Small intestine (tissue), 7 donors: ENCODE results near the gene SPANXN5. TPM values are rescaled to one million over a fixed set of nuclear protein-coding genes. Genes with fewer than 3 reads are reported as not detected.
"Not testable (repeated sequence)": the region's sequence is repeated elsewhere in the genome, so short reads cannot be mapped to it uniquely, and the experiment has no call there.

Experiments
- DNase-seq, 2 donors: peaks; one replicate each; pipeline versions ENCODE4 v3.0.0 to v3.0.0-alpha.2; 2013
- FAIRE-seq: peaks from 2 replicates; lab custom pipeline; 2012; peaks lifted over from hg19 to GRCh38; lab: Jason Lieb, UNC
- H3K27ac ChIP-seq, 3 donors: one replicate each; pipeline ENCODE4 v1.5.1; 2013; ENCODE audit warnings: low read length in 2 of 3, mild to moderate bottlenecking in 2 of 3, control low read depth in 1 of 3, inconsistent platforms in 1 of 3, low read depth in 1 of 3, moderate library complexity in 1 of 3
- H3K27me3 ChIP-seq, 3 donors: one replicate each; pipeline ENCODE4 v1.6.1; 2013; ENCODE audit warnings: low read length in 3 of 3, inconsistent platforms in 1 of 3; ENCODE audit not compliant: control insufficient read depth in 3 of 3, insufficient read depth in 3 of 3
- H3K36me3 ChIP-seq, 3 donors: one replicate each; pipeline ENCODE4 v1.6.1; 2013; ENCODE audit warnings: low read length in 3 of 3, inconsistent platforms in 1 of 3, low read depth in 1 of 3, mild to moderate bottlenecking in 1 of 3, moderate library complexity in 1 of 3; ENCODE audit not compliant: control insufficient read depth in 3 of 3, insufficient read depth in 2 of 3
- H3K4me1 ChIP-seq, 3 donors: one replicate each; pipeline ENCODE4 v1.6.1; 2013; ENCODE audit warnings: low read length in 2 of 3, inconsistent platforms in 1 of 3, low read depth in 1 of 3, mild to moderate bottlenecking in 1 of 3, moderate library complexity in 1 of 3; ENCODE audit not compliant: control insufficient read depth in 3 of 3, insufficient read depth in 2 of 3
- H3K4me3 ChIP-seq, 3 donors: one replicate each; pipeline ENCODE4 v1.5.1; 2013; ENCODE audit warnings: low read length in 3 of 3, control low read depth in 1 of 3, inconsistent platforms in 1 of 3, low read depth in 1 of 3, mild to moderate bottlenecking in 1 of 3, moderate library complexity in 1 of 3
- H3K9me3 ChIP-seq, 2 donors: one replicate each; pipeline ENCODE4 v1.6.1; 2013; ENCODE audit warnings: low read depth in 1 of 2, low read length in 1 of 2; ENCODE audit not compliant: control insufficient read depth in 2 of 2, insufficient read depth in 1 of 2
- WGBS, 3 donors: extraction: QIAGEN DNeasy Blood & Tissue Kit; methylation state at CpG; one replicate each; pipeline ENCODE4 v1.1.7; 2013; 5-methylcytosine and 5-hydroxymethylcytosine counted together
- polyA plus RNA-seq, 4 donors: library from polyadenylated mRNA; stranded (reverse) in 3 of 4; unstranded in 1 of 4; fragments of 200-250 nt in 3 of 4; fragments of 120-200 nt in 1 of 4; gene quantifications; one replicate each; pipeline versions ENCODE4 v1.2.1 to v1.2.3, GENCODE V29; 2013
- donor health status: healthy with polysubstance abuse.
- donor health status: control.
- donor health status: control.
- donor health status: Bipolar disorder and iron deficiency.
- donor health status: healthy.

Gene SPANXN5
- polyA plus RNA-seq, 4 donors: not detected

GRCh38 chrX:52804876-52805275 is 7.6 kb upstream of the SPANXN5 start:
- not testable (repeated sequence) for H3K27me3 ChIP-seq, H3K4me3 ChIP-seq, H3K4me1 ChIP-seq, H3K27ac ChIP-seq, H3K36me3 ChIP-seq, FAIRE-seq, DNase-seq, H3K9me3 ChIP-seq
- WGBS, 3 donors: 72 to 80% (median 78%) methylated on average over 2 of the region's 2 CpGs

GRCh38 chrX:52773504-52773903 is 23.7 kb downstream of the SPANXN5 start:
- WGBS, 3 donors: 80 to 96% (median 84%) methylated on average over 8 to 9 of the region's 11 CpGs
- not testable (repeated sequence) for DNase-seq, H3K4me1 ChIP-seq, H3K27ac ChIP-seq, H3K9me3 ChIP-seq, FAIRE-seq, H3K36me3 ChIP-seq, H3K27me3 ChIP-seq, H3K4me3 ChIP-seq

- DNase-seq, FAIRE-seq, H3K27ac ChIP-seq, H3K4me3 ChIP-seq, H3K36me3 ChIP-seq, H3K9me3 ChIP-seq, H3K27me3 ChIP-seq, H3K4me1 ChIP-seq: not testable (repeated sequence)
- WGBS, 3 donors: 47% methylated on average over 2 of the region's 5 CpGs; no CpG with 5 or more reads in 2 of the 3 donors
Observed at GRCh38 chrX:52765983-52766382, 31.2 kb downstream of the SPANXN5 start.

GRCh38 chrX:52750952-52751351 is 46.3 kb downstream of the SPANXN5 start, which contains the start of gene SSX2B:
Gene SSX2B, plus strand, starts transcription at chrX:52751252. Its CDS starts 1,429 bp downstream, at chrX:52752681.
- not testable (repeated sequence) for H3K4me3 ChIP-seq, H3K4me1 ChIP-seq, DNase-seq, H3K36me3 ChIP-seq, H3K27me3 ChIP-seq, FAIRE-seq, H3K9me3 ChIP-seq, H3K27ac ChIP-seq
- no CpG with 5 or more reads among the region's 13 CpGs for WGBS, 3 donors

Other genes with a start within 250 kb of the SPANXN5 start
- gene SSX7, start 142.5 kb downstream of the SPANXN5 start, polyA plus RNA-seq: not detected
- gene SSX2, start 90.2 kb downstream of the SPANXN5 start, polyA plus RNA-seq: not detected
- not detected for gene SSX2B, start 46.2 kb downstream of the SPANXN5 start, polyA plus RNA-seq
- not detected for gene XAGE5, start 13.9 kb upstream of the SPANXN5 start, polyA plus RNA-seq
- gene XAGE3, start 70.7 kb upstream of the SPANXN5 start, polyA plus RNA-seq: not detected
- 10 to 100 TPM; 11.3 to 59.9 (median 33.2) TPM for gene FAM156B, start 99.9 kb upstream of the SPANXN5 start, polyA plus RNA-seq
- gene FAM156A, start 161.1 kb upstream of the SPANXN5 start, polyA plus RNA-seq: 10 to 100 TPM; 10.8 to 29.9 (median 15.4) TPM